GM21367 (cell line): ENCODE data around the gene ACLY.
"Not testable (repeated sequence)": the region's sequence is repeated elsewhere in the genome, so short reads cannot be mapped to it uniquely, and the experiment has no call there.

Experiments
- ATAC-seq: cut with Tn5 transposase; IDR thresholded peaks from one replicate; pipeline ENCODE4 v1.9.1; 2021; ENCODE audit not compliant: unreplicated experiment

The ACLY gene

GRCh38 chr17:41939693-41940090 is 20.9 kb upstream of the ACLY start:
- ATAC-seq = no peak

GRCh38 chr17:41939044-41939692 is 20.4 kb upstream of the ACLY start:
- no peak for ATAC-seq

GRCh38 chr17:41937970-41938954 is 19.5 kb upstream of the ACLY start:
- no peak for ATAC-seq

- ATAC-seq = no peak
These were observed 16.9 kb upstream of the ACLY start for GRCh38 chr17:41935641-41936040.

GRCh38 chr17:41932816-41933389 is 14.2 kb upstream of the ACLY start:
- ATAC-seq = no peak

- not testable (repeated sequence) for ATAC-seq
These were observed 13.0 kb upstream of the ACLY start for GRCh38 chr17:41931715-41932114.

- ATAC-seq = not testable (repeated sequence)
These were observed 12.0 kb upstream of the ACLY start for GRCh38 chr17:41930833-41931156.

GRCh38 chr17:41930009-41930832 is 11.5 kb upstream of the ACLY start, which contains the start of gene ODAD4:
TSS of gene ODAD4 (plus strand) at chr17:41930617. CDS start at chr17:41930724, 107 bp downstream.
- ATAC-seq = peak; percentile 84

- ATAC-seq = no peak
These were observed 10.0 kb upstream of the ACLY start for GRCh38 chr17:41928693-41929251.

GRCh38 chr17:41925991-41926590 is 7.3 kb upstream of the ACLY start:
- ATAC-seq = no peak

- no peak for ATAC-seq
These were observed 1.8 kb upstream of the ACLY start for GRCh38 chr17:41920580-41920955.

- no peak for ATAC-seq
These were observed 1.3 kb upstream of the ACLY start for GRCh38 chr17:41919840-41920579.

GRCh38 chr17:41919165-41919817 is 540 bp upstream of the ACLY start:
- peak; percentile 9 for ATAC-seq

GRCh38 chr17:41917679-41918313 is 955 bp downstream of the ACLY start:
- ATAC-seq = no peak

- ATAC-seq = no peak
These were observed 1.6 kb downstream of the ACLY start for GRCh38 chr17:41917192-41917591.

- ATAC-seq = no peak
These were observed 3.2 kb downstream of the ACLY start for GRCh38 chr17:41915566-41915965.

GRCh38 chr17:41915020-41915419 is 3.7 kb downstream of the ACLY start:
- ATAC-seq = no peak

- ATAC-seq = no peak
These were observed 4.4 kb downstream of the ACLY start for GRCh38 chr17:41914358-41914766.

- no peak for ATAC-seq
These were observed 5.0 kb downstream of the ACLY start for GRCh38 chr17:41913798-41914197.
